ENCODE results near the gene PNPLA2. TPM values are rescaled to one million over a fixed set of nuclear protein-coding genes. Genes with fewer than 3 reads are reported as not detected.

The PNPLA2 gene
- total RNA-seq, 1 donor from 2014 or later, result 29.8 TPM

DNA sequence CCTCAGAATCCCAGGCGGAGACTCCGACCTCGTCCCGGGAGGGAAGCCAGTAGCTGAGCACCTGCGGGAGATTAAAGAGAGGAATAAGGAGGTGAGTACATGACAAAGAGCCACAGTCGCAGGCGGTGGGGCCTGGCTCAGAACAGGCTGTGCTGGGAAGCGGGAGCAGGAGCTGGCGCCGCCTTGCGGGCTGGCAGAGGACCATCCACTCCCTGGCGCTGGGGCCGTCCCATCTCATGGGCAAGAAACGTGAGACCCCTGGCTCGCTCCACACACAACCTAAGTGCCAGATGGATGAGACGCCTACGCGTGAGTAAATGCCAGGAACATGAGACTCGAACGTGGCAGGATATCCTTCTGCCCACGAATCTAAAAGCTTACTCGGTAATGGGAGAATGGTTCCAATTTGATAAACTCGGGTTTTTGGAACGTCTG lies 35.1 kb upstream of the PNPLA2 start:
- DNase-seq, result peak; percentile 93

GRCh38 chr11:786235-787083 lies 32.3 kb upstream of the PNPLA2 start:
- DNase-seq, result no peak

DNA sequence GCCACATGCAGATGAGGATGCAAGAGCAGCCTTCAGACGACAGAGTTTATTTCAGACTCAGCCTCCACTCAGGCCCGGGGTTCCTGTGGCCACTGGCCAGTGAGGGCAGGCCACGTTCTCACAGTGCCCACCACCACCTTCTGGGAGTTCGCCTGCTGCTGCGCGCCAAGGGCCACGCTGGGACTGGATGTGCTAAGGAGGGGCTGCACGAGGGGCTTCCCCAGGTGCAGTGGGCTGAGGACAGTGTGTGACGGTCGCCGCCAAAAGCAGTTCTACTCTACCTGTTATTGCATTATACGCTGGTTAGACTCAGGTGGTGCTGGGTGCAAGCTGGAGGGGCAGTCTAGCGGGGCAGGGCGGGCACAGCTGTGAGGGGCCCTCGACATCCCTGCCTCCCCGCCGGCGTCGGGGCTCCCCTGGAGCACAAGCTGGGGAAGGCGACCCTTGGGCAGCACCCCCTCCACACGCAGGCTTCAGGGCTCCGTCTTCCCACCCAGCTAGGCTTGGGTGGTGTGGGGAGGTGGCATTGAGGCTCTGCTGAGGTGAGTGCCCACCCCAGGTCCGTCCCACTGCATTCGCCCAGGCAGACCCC lies 31.5 kb upstream of the PNPLA2 start:
- no peak for DNase-seq

DNA sequence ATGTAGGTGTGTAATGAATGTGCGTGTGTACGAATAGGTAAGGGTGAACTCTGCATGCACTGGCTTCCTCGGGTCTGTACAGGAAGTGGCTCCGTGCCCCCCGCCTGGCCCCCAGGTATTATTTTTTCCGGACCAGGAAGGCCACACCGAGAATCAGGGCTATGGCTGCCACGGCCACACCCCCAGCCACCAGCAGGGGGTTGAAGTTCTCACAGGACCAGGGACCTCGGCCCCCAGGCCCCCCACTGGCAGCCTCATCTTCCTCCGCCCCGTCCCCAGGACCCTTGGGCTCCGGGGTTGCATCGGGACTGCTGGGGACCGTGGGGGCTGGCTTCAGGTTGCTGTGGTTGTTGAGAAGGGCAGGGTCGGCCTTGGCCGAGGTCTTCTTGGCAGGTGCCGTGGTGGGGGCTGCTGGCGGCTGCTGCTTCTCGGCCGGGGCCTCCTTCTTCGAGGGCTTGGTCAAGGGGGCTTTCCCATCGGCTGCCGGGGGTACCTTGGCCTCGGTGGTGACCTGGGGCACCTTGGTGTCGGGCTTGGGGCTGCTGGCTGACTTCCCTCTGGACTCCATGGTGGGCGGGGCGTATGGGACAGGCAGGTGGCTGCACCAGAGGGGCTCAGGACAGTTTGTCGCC lies 30.6 kb upstream of the PNPLA2 start:
- DNase-seq, result no peak

DNA sequence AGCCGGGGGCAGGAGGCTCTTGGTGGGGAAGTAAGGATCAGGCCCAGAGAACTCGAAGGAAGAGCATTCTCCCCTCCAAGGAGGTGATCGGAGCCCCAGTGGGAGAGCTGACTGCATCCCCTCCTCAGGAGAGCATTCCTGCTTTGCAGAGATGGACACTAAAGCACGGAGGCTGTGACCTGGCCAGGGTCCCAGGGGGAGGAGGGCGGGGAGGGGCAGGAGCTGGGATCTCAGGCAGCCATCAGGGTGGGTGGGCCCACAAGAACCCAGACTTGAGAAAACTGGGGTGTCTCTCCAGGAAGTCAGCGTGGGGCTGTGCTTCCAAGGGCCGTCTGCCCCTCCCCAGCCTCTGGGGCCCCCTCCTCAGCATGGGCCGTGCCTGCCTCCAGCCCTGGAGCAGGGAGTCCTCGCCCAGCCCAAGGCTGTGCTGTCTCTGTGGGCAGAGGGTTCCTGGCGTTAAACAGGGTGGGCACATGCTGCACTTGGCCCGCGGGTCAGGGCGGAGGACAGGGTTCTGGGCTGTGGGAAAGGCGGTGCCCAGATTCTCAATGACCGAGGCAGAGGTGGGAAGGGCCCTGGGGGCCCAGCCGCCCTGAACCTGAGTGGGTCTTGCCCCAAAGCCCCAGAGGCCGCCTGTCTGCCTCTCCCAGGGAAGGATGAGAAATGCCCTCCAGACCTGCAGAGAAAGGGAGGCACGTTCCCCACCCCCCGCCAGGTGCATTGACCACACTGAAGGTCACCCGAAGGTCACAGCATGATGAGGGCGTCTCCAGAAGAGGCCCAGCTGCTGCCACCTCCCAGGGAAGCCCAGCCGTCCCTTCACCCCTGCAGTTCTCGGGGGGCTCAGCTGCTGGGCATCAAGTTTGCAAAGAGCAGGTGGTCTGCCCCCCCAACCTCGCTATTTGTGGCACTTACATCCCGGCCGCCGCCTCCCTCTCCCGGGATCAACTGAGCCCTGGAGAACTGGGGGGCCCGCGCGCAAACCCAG lies 29.5 kb upstream of the PNPLA2 start:
- DNase-seq, result no peak

GRCh38 chr11:789943-790342 lies 28.8 kb upstream of the PNPLA2 start, which contains the start of gene CEND1:
CEND1 (minus strand) TSS chr11:790090; CDS start chr11:788576, 1,514 bp downstream.
- DNase-seq, result peak; percentile 46

- no peak for DNase-seq
Observed at GRCh38 chr11:790721-791564, 27.8 kb upstream of the PNPLA2 start.

DNA sequence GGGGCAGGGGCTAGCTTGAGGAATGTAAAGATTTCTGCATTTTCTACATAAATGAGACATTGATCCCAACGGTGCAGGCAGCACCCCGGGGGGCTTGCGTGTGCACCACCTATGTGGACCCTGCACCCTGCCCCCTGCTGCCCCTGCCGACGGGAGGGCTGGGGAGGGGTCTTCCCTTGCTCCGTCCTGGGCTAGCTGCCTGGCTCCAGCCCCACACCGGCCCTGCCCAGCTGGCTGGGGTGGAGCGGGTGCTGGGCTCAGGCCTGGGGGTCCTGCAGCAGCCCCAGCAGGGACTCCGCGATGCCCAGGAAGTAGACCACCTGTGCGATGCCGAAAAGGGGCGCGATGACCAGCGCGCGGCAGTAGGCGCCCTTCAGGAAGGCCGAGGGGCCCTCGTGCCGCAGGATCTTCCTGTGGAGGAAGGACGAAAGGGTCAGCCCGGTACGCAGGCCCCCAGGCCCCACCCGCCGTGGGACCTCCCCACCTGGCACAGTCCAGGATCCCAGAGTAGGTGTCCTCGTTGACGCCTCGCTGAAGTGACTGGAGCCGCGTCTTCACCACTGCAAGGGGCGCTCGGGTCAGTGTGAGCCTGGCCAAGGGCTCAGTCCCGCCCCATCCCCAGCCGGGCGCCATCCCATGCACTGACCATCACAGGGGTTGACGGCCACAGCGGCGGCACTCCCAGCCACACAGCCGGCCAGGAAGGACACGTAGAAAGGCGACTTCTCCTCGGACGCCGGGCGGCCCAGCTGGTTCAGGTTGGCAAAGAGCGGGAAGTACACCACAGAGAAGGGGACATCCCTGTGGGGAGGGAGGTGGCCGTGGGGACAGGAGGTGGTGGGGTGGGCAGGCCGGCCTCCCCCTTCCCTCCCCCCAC lies 26.8 kb upstream of the PNPLA2 start:
- DNase-seq, result no peak

- DNase-seq, result no peak
Observed at GRCh38 chr11:792535-792821, 26.2 kb upstream of the PNPLA2 start.

DNA sequence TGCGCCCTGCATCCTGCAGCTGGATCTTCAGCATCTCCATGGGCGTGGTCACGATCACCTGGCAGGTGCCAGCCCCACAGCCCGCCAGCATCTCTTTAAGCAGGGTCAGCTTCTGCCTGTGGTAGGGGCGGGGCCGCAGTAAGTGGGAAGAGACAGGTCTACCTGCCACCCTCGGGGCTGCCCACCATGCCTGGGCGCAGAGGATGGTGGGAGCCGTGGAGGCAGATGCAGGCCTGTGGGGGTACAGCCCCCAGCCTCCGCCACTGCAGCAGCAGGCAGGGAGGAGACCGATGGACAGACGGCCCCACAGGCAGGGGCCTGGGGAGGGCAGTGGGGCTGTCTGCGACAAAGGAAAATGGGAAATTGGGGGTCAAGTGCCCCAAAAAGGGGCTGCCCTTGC lies 25.8 kb upstream of the PNPLA2 start:
- DNase-seq, result no peak

DNA sequence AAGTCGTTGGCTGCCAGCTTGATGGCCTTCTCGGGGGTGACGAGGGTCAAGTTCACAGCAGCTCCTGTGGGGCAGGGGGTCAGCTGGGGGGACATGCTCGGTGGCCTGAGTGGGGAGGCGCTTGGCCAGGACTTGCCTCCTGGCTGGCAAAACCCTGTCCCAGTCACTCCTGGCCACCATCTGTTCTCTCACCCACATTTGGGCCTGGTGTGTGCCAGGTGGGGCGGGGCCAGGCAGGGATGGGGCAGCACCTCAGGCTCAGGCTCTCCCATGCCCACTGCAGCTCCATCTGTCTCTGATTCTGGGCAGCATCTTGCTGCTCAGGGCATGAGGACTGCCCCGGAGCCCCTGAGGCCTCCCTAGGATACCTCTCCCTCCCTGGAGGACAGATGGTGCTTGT lies 25.2 kb upstream of the PNPLA2 start:
- DNase-seq, result no peak

GRCh38 chr11:794013-794765 lies 24.5 kb upstream of the PNPLA2 start:
- no peak for DNase-seq

DNA sequence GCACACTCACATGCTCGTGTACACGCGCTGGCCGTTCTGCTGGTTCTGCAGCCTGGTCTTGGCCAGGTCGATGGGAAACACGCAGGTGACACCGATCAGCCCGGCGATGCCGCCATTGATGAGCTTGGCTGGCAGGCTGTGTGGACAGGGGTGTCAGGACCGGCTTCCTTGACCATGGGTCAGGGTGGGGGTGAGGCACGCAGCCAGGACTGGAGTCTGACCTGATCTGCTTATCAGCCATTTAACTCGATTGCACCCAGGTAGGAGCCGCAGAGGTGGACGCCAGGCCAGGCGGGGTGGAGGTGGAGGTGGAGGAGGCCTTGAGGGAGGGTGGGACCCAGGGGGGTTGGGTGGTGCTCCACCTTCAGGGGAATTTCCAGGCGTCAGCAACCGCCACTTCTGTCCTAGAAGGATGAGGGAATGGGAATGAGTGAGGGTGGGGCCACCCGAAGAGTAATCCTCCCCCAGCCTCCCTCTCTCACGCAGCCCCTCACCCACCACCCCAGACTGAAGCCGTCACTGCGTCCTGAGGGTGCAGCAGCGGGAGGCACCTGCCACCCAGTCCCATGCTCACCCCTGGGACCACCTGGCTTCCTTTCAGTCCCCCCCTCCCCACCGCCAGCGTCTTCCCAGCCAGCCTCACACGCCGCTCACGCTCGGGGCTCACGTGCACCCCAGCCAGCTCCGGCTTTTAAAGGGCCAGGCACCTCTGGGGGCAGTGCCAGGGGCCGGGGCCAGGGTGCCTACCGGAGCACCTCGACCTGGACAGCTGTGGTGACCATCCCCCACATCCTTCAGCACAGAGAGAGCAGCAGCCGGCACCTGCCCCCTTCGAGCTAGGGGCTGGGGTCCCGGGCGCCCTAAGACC lies 23.7 kb upstream of the PNPLA2 start:
- no peak for DNase-seq

- peak; percentile 84 for DNase-seq
Observed at GRCh38 chr11:795634-796564, 22.8 kb upstream of the PNPLA2 start.

DNA sequence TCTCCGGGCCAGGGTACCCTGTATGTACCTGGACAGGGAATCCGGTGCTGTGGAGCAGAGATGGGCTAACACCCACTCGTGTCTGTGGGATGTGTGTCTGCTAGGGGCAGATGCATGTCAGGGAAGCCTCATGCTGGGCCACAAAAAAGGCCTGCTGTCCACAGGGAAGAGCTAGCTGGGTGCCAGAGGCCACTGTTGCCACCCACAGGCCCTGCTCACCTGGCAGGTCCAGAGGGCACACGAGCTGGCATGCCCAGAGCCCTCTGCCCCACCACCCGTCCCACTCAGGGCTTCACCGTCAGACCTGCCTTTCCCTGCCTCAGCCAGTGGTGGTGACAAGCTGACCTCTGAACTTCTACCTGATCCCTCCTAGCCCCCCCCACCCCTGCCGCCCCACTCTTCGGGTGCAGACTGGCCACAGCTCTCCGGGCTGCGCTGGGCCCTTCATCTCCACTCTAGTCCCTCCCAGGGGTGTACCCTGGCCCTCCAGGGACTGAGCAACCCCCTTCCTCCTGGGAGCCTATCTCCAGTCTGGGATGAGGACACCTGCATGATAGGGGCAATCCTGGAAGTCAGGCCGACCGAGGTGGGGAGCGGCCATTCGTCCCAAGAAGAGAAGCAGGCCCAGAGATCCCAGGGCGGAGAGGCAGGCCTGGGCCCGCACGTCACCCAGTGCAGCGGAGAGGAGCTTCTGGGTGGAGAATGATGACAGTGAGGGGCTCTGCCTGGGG lies 22.0 kb upstream of the PNPLA2 start:
- DNase-seq, result no peak

DNA sequence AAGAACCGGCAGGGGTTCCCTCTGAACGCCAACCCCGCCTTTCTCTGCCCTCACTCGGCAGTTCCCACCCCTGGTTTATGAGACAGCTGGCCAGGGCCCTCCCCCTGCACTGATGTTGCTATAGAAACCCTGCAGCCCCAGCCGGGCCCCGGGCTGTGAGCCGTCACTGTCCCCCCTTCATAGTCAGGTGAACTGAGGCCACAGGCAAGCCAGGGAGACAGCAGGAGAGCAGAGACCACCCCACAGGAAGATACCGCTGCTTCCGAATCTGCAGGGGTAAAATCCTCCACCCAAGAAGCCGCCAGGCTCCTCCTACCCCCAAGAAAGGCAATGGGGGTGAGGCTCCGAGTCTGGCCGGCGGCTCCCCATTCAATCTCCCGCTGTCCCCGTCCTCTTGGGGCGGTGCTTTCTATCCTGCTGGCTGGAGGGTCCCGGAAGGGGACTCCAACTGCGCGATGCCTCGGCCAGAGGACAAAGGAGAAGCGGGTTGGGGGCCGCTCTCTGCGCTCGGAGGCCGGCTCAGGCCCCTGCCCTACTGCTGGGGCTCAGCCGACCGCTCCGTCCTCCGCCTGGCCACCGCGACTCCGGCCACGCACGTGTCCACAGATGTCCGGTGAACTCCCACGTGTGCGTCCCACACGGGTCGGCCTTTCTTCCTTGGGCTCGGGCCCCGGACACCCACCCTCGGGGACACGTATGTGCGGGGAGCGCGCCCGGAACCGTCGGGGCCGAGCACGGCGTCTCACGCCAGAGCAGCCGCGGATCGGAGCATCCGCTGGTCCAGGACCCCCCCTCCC lies 21.2 kb upstream of the PNPLA2 start:
- DNase-seq, result peak; percentile 96

Data from tongue (tissue), 2 donors.